WTC11 (cell line): ENCODE measurements around the gene FBXO42. TPM values are rescaled to one million over a fixed set of nuclear protein-coding genes. Genes with fewer than 3 reads are reported as not detected.

Source experiments
- ATAC-seq: fragments of 200-7000 bp; cut with Tn5 transposase; 2 replicates; pipeline ENCODE4 v1.10.0; 2021; ENCODE audit warnings: mild to moderate bottlenecking, moderate library complexity
- CTCF ChIA-PET: fragments of 300-600 bp; sonication (Branson Sonifier 250); formaldehyde crosslinking; loops from one replicate; lab custom pipeline; 2021; ENCODE audit warnings: antibody characterized with exemption; lab: Charles Lee
- POLR2A ChIA-PET: fragments of 350-600 bp; sonication (Branson Sonifier 250); formaldehyde crosslinking; loops from one replicate; lab custom pipeline; 2021; ENCODE audit warnings: antibody characterized with exemption; lab: Charles Lee
- DNase-seq: peaks from one replicate; pipeline ENCODE4 v3.0.0; 2021; ENCODE audit warnings: low spot score
- H3K27ac Mint-ChIP-seq: 2 replicates; pipeline ENCODE4 v1.8.0; 2021; ENCODE audit warnings: mixed read lengths
- H3K27me3 Mint-ChIP-seq: 2 replicates; pipeline ENCODE4 v1.8.0; 2021; ENCODE audit warnings: low read depth, mild to moderate bottlenecking, moderate library complexity, mixed read lengths
- H3K36me3 Mint-ChIP-seq: 2 replicates; pipeline ENCODE4 v1.8.0; 2021; ENCODE audit warnings: mixed read lengths
- H3K4me1 Mint-ChIP-seq: 2 replicates; pipeline ENCODE4 v1.8.0; 2022; ENCODE audit warnings: mixed read lengths
- H3K4me3 Mint-ChIP-seq: 2 replicates; pipeline ENCODE4 v1.8.0; 2021; ENCODE audit warnings: mild to moderate bottlenecking, moderate library complexity, mixed read lengths
- H3K9me3 Mint-ChIP-seq: 2 replicates; pipeline ENCODE4 v1.8.0; 2021; ENCODE audit warnings: mixed read lengths
- ATF2 ChIP-seq: sonication (generic); formaldehyde crosslinking; IDR thresholded peaks from 2 replicates; pipeline ENCODE4 v1.8.1; 2022; ENCODE audit warnings: low read depth, missing genetic modification reagents, borderline replicate concordance
- ATF3 ChIP-seq: sonication (generic); formaldehyde crosslinking; conservative IDR thresholded peaks from 2 replicates; pipeline ENCODE4 v1.8.1; 2022; ENCODE audit warnings: mild to moderate bottlenecking, missing genetic modification reagents
- CTCF ChIP-seq: fragments of 200-600 bp; IDR thresholded peaks from 2 replicates; pipeline ENCODE4 v1.8.0; 2022; ENCODE audit warnings: antibody characterized with exemption
- E2F1 ChIP-seq: sonication (generic); formaldehyde crosslinking; IDR thresholded peaks from 2 replicates; pipeline ENCODE4 v1.8.0; 2022; ENCODE audit warnings: mild to moderate bottlenecking, missing genetic modification reagents
- E2F4 ChIP-seq: sonication (generic); formaldehyde crosslinking; IDR thresholded peaks from 2 replicates; pipeline ENCODE4 v1.8.1; 2022; ENCODE audit warnings: low read depth, mild to moderate bottlenecking, moderate library complexity, missing genetic modification reagents, borderline replicate concordance
- ERG ChIP-seq: fragments of 250-450 bp; sonication (Bioruptor Pico); IDR thresholded peaks from 2 replicates; pipeline ENCODE4 v1.8.0; 2021; ENCODE audit warnings: mild to moderate bottlenecking
- FOXJ3 ChIP-seq: sonication (generic); formaldehyde crosslinking; IDR thresholded peaks from 2 replicates; pipeline ENCODE4 v1.9.0; 2021; ENCODE audit warnings: missing genetic modification reagents, mild to moderate bottlenecking, borderline replicate concordance
- GTF2I ChIP-seq: fragments of 250-450 bp; sonication (Bioruptor Pico); conservative IDR thresholded peaks from 2 replicates; pipeline ENCODE4 v1.4.0; 2021; ENCODE audit warnings: mild to moderate bottlenecking
- JUN ChIP-seq: sonication (generic); formaldehyde crosslinking; IDR thresholded peaks from 2 replicates; pipeline ENCODE4 v1.8.0; 2023; ENCODE audit warnings: mild to moderate bottlenecking, missing genetic modification reagents
- NFATC4 ChIP-seq: fragments of 250-450 bp; sonication (Bioruptor Pico); IDR thresholded peaks from 2 replicates; pipeline ENCODE4 v1.9.0; 2021; ENCODE audit warnings: mild to moderate bottlenecking
- PRRX2 ChIP-seq: fragments of 250-450 bp; sonication (Bioruptor Pico); IDR thresholded peaks from 2 replicates; pipeline ENCODE4 v1.8.0; 2021; ENCODE audit warnings: mild to moderate bottlenecking
- RELA ChIP-seq: sonication (generic); formaldehyde crosslinking; IDR thresholded peaks from 2 replicates; pipeline ENCODE4 v1.8.1; 2022; ENCODE audit warnings: missing genetic modification reagents, mild to moderate bottlenecking, borderline replicate concordance
- SMAD3 ChIP-seq: sonication (generic); formaldehyde crosslinking; IDR thresholded peaks from 2 replicates; pipeline ENCODE4 v1.8.0; 2022; ENCODE audit warnings: missing genetic modification reagents, mild to moderate bottlenecking, borderline replicate concordance
- SP1 ChIP-seq: sonication (generic); formaldehyde crosslinking; conservative IDR thresholded peaks from 2 replicates; pipeline ENCODE4 v1.8.1; 2022; ENCODE audit warnings: missing genetic modification reagents
- TP53 ChIP-seq: sonication (generic); formaldehyde crosslinking; IDR thresholded peaks from 2 replicates; pipeline ENCODE4 v1.8.1; 2023; ENCODE audit warnings: mild to moderate bottlenecking, missing genetic modification reagents
- ZNF138 ChIP-seq: sonication (generic); formaldehyde crosslinking; conservative IDR thresholded peaks from 2 replicates; pipeline ENCODE4 v1.8.1; 2022; ENCODE audit warnings: mild to moderate bottlenecking, moderate library complexity, missing genetic modification reagents
- ZNF671 ChIP-seq: fragments of 250-450 bp; sonication (Bioruptor Pico); IDR thresholded peaks from 2 replicates; pipeline ENCODE4 v1.8.0; 2021; ENCODE audit warnings: mild to moderate bottlenecking
- total RNA-seq: library from RNA; stranded (reverse); gene quantifications from 3 replicates; pipeline ENCODE4 v1.2.3, GENCODE V29; 2021
- TF ChIP-seq, protein P1 (sequence below): fragments of 250-450 bp; sonication (Bioruptor Pico); IDR thresholded peaks from 2 replicates; pipeline ENCODE4 v2.1.2; 2022; ENCODE audit warnings: mild to moderate bottlenecking, moderate library complexity
- TF ChIP-seq, protein P2 (sequence below): fragments of 250-450 bp; sonication (Bioruptor Pico); conservative IDR thresholded peaks from 2 replicates; pipeline ENCODE4 v1.9.0; 2021; ENCODE audit warnings: mild to moderate bottlenecking

FBXO42 gene
- total RNA-seq, 1 experiment from 2014 or later, result 17.5 TPM

DNA sequence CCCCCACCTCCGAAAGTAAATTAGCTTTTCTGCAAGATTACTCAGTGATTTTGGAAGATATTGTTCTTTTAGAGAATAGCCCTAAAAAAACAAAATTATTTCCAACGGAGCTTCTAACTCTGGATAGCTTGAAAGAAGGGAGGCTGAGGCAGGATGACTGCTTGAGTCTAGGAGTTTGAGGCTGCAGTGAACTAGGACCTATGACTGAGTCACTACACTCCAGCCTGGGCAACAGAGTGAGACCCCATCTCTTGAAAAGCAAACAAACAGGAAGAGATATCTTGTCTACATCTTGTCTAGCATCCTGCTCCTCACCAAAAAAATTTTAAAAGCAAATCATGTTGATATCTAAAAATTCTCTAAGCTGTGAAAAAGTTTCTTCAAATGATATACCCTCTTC, 73.1 kb downstream of the FBXO42 start:
- TF ChIP-seq, protein P1, sequence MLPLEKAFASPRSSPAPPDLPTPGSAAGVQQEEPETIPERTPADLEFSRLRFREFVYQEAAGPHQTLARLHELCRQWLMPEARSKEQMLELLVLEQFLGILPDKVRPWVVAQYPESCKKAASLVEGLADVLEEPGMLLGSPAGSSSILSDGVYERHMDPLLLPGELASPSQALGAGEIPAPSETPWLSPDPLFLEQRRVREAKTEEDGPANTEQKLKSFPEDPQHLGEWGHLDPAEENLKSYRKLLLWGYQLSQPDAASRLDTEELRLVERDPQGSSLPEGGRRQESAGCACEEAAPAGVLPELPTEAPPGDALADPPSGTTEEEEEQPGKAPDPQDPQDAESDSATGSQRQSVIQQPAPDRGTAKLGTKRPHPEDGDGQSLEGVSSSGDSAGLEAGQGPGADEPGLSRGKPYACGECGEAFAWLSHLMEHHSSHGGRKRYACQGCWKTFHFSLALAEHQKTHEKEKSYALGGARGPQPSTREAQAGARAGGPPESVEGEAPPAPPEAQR, result no peak
- TF ChIP-seq GTF2I (CRISPR knock-in tag) (no peak), JUN (CRISPR knock-in tag) (no peak)
- Mint-ChIP-seq H3K4me3 (no peak overlapping the region), H3K27me3 (no peaks in the 10 kb centered on the region), H3K27ac (no peak overlapping the region), H3K4me1 (no peaks in the 10 kb centered on the region), H3K36me3 (no peaks in the 10 kb centered on the region; the same call in 1 of the 2 replicates), H3K9me3 (no peaks in the 10 kb centered on the region)
- no peak for DNase-seq
- CTCF ChIA-PET, result no interaction called here
- POLR2A ChIA-PET, result no interaction called here
- no peak for ATAC-seq

GRCh38 chr1:16276302-16277030, 75.8 kb downstream of the FBXO42 start:
- ATAC-seq (no peak), DNase-seq (no peak)
- ChIA-PET CTCF (no interaction called here), POLR2A (interaction anchor here (0.5 kb wide), 1 partner anchor 997 kb away, joined by 7 read pairs; no protein-coding TSS in a partner anchor)
- Mint-ChIP-seq H3K36me3 (no peaks in the 10 kb centered on the region), H3K9me3 (no peaks in the 10 kb centered on the region), H3K27ac (no peak overlapping the region; the same call in 1 of the 2 replicates), H3K4me1 (no peaks in the 10 kb centered on the region), H3K4me3 (no peak overlapping the region), H3K27me3 (no peaks in the 10 kb centered on the region)
- no peak for TF ChIP-seq TP53 (CRISPR knock-in tag)
- TF ChIP-seq ZNF671 (CRISPR knock-in tag), result no peak
- no peak for TF ChIP-seq NFATC4
- no peak for TF ChIP-seq PRRX2 (CRISPR knock-in tag)
- TF ChIP-seq, protein P2, sequence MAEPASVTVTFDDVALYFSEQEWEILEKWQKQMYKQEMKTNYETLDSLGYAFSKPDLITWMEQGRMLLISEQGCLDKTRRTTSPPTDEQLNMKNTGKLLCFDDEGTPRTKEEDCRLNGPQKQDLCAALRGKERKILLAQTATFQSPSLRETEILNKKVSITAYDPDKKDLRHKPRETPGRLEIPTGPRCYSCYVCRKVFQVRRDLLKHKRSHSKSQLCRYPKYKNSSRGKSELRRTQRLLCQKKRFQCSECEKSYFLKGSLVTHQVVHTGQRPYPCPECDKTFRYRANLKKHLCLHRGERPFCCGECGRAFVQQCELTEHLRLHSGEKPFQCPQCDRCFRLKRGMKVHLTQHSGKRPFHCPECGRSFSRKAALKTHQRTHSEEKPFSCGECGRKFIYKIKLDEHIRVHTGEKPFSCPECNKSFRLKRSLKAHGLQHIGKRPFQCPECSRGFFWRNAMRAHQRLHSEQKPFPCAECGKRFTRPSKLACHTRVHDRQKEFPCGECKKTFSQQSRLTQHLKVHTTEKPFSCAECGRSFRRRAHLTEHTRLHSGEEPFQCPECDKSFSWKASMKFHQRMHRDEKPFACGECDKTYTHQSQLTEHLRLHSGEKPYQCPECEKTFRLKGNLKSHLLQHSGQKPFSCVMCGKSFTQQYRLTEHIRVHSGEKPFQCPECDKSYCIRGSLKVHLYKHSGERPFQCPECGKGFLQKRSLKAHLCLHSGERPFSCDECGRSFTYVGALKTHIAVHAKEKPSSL, result no peak
- TF ChIP-seq SMAD3 (CRISPR knock-in tag), result no peak
- TF ChIP-seq, protein P1, result no peak
- TF ChIP-seq ATF2 (CRISPR knock-in tag), result no peak
- TF ChIP-seq ZNF138 (CRISPR knock-in tag), result no peak
- TF ChIP-seq RELA (CRISPR knock-in tag), result no peak
- TF ChIP-seq E2F1 (CRISPR knock-in tag), result no peak
- TF ChIP-seq FOXJ3 (CRISPR knock-in tag), result no peak
- no peak for TF ChIP-seq SP1
- TF ChIP-seq ATF3 (CRISPR knock-in tag), result no peak
- TF ChIP-seq GTF2I (CRISPR knock-in tag), result no peak
- TF ChIP-seq E2F4 (CRISPR knock-in tag), result no peak
- no peak for TF ChIP-seq CTCF
- no peak for TF ChIP-seq ERG (CRISPR knock-in tag)
